RWPE2 (cell line): ENCODE results near the gene LHX3.
A peak's percentile ranks its signal among the peaks of the same experiment; 100 is the strongest.

Experiments used
- ATAC-seq: fragments of 200-7000 bp; cut with Tn5 transposase; 3 replicates; pipeline ENCODE4 v1.9.1; 2021; ENCODE audit warnings: low read depth
- DNase-seq: peaks from one replicate; pipeline ENCODE4 v3.0.0-alpha.2; 2020; ENCODE audit warnings: low spot score
- H3K27ac ChIP-seq: fragments of 450-650 bp; 2 replicates; pipeline ENCODE4 v1.5.1; 2017; ENCODE audit warnings: mild to moderate bottlenecking; ENCODE audit not compliant: poor library complexity, severe bottlenecking
- H3K27me3 ChIP-seq: fragments of 250-450 bp; sonication (Bioruptor Pico); 2 replicates; pipeline ENCODE4 v1.5.1; 2021; ENCODE audit warnings: mild to moderate bottlenecking, moderate library complexity; ENCODE audit not compliant: insufficient read depth, poor library complexity, severe bottlenecking
- H3K36me3 ChIP-seq: fragments of 250-450 bp; sonication (Bioruptor Pico); 2 replicates; pipeline ENCODE4 v1.5.1; 2020; ENCODE audit warnings: low read depth, mild to moderate bottlenecking, moderate library complexity
- H3K4me1 ChIP-seq: fragments of 250-450 bp; sonication (Bioruptor Pico); 2 replicates; pipeline ENCODE4 v1.5.1; 2021; ENCODE audit warnings: mild to moderate bottlenecking, moderate library complexity; ENCODE audit not compliant: insufficient read depth, poor library complexity, severe bottlenecking
- H3K4me3 ChIP-seq: fragments of 250-450 bp; sonication (Bioruptor Pico); 2 replicates; pipeline ENCODE4 v1.5.1; 2021; ENCODE audit warnings: mild to moderate bottlenecking, moderate library complexity; ENCODE audit not compliant: severe bottlenecking
- H3K9me3 ChIP-seq: fragments of 250-450 bp; sonication (Bioruptor Pico); 2 replicates; pipeline ENCODE4 v1.5.1; 2021; ENCODE audit warnings: mild to moderate bottlenecking, moderate library complexity; ENCODE audit not compliant: severe bottlenecking
- TF ChIP-seq, protein P1 (sequence below): fragments of 450-650 bp; IDR thresholded peaks from one replicate; pipeline ENCODE4 v1.5.1; 2017; ENCODE audit warnings: mild to moderate bottlenecking, moderate library complexity; ENCODE audit not compliant: poor library complexity, severe bottlenecking

Gene LHX3

DNA sequence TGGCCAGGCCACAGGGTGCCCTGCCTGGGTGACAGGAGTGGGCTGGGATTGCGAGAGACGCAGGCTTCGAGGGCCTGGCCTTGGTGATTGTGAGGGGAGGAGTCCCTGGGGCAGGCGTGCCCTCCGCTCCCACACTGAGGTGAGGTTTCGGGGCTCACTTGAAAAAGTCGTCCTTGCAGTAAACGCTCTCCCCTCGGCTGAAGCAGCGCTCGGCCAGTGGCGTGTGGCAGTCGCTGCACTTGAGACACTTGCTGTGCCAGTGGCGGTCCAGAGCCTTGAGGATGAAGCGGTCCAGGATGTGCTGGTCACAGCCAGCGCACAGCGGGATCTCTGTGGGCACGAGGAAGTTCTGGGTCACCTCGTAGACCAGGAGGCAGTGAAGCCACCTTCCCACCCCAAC, 4.5 kb downstream of the LHX3 start:
- Histone ChIP-seq H3K4me3 (no peak overlapping the region), H3K9me3 (no peaks in the 10 kb centered on the region), H3K36me3 (no peaks in the 10 kb centered on the region), H3K4me1 (no peaks in the 10 kb centered on the region), H3K27me3 (peaks cover 90% of the 10 kb centered on the region), H3K27ac (no peak overlapping the region)
- ATAC-seq, result no peak
- TF ChIP-seq, protein P1, sequence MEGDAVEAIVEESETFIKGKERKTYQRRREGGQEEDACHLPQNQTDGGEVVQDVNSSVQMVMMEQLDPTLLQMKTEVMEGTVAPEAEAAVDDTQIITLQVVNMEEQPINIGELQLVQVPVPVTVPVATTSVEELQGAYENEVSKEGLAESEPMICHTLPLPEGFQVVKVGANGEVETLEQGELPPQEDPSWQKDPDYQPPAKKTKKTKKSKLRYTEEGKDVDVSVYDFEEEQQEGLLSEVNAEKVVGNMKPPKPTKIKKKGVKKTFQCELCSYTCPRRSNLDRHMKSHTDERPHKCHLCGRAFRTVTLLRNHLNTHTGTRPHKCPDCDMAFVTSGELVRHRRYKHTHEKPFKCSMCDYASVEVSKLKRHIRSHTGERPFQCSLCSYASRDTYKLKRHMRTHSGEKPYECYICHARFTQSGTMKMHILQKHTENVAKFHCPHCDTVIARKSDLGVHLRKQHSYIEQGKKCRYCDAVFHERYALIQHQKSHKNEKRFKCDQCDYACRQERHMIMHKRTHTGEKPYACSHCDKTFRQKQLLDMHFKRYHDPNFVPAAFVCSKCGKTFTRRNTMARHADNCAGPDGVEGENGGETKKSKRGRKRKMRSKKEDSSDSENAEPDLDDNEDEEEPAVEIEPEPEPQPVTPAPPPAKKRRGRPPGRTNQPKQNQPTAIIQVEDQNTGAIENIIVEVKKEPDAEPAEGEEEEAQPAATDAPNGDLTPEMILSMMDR, result no peak
- DNase-seq, result no peak

- Histone ChIP-seq H3K4me3 (no peak overlapping the region), H3K36me3 (no peaks in the 10 kb centered on the region), H3K4me1 (no peaks in the 10 kb centered on the region), H3K9me3 (no peaks in the 10 kb centered on the region), H3K27me3 (peaks cover 94% of the 10 kb centered on the region), H3K27ac (no peak overlapping the region)
- ATAC-seq (no peak), DNase-seq (no peak)
- TF ChIP-seq, protein P1, result no peak
Observed at GRCh38 chr9:136199391-136200288, 5.3 kb downstream of the LHX3 start.

DNA sequence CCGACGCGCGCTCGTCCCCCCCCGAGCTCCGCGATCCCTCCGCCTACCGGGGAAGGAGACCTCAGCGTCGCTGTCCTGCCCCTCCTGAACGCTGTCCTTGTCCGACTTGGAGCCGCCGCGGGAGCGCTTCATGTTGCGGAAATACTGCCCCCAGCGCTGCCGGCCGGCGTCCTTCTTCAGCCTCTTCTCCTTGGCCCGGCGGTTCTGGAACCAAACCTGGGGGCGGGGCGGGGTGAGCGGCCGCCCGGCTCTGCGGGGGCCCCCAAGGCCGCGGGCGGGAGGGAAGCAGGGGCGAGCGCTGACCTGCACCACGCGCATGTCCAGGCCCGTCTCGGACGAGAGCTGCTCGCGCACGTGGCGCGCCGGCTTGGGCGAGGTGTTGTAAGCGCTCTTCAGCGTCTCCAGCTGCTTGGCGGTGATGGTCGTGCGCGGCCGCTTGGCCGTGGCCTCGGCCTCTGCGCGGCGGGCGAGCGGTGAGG, 6.3 kb downstream of the LHX3 start:
- DNase-seq (no peak), ATAC-seq (peak; percentile 27; the same call in 2 of the 3 replicates)
- Histone ChIP-seq H3K4me1 (no peaks in the 10 kb centered on the region), H3K36me3 (no peaks in the 10 kb centered on the region), H3K27ac (no peak overlapping the region), H3K4me3 (no peak overlapping the region), H3K27me3 (peaks cover 94% of the 10 kb centered on the region), H3K9me3 (no peaks in the 10 kb centered on the region)
- TF ChIP-seq, protein P1, result peak; percentile 6

GRCh38 chr9:136197930-136198604, 6.9 kb downstream of the LHX3 start:
- ATAC-seq (no peak), DNase-seq (no peak)
- TF ChIP-seq, protein P1, result no peak
- H3K4me3 ChIP-seq, result no peak overlapping the region
- H3K36me3 ChIP-seq, result no peaks in the 10 kb centered on the region
- H3K27me3 ChIP-seq, result peaks cover 93% of the 10 kb centered on the region
- H3K4me1 ChIP-seq, result no peaks in the 10 kb centered on the region
- H3K27ac ChIP-seq, result no peak overlapping the region
- H3K9me3 ChIP-seq, result no peaks in the 10 kb centered on the region
